GM12865 (cell line): Measurements from ENCODE around the gene DYNC1I1.
A peak's percentile ranks its signal among the peaks of the same experiment; 100 is the strongest.

Source experiments
- DNase-seq: peaks from one replicate; pipeline ENCODE4 v3.0.0; 2010; ENCODE audit warnings: low read depth
- H3K4me3 ChIP-seq: 2 replicates; pipeline ENCODE4 v1.5.1; 2011; ENCODE audit warnings: mild to moderate bottlenecking, low read depth, low read length, control low read depth
- CTCF ChIP-seq: IDR thresholded peaks from 2 replicates; pipeline ENCODE4 v1.5.1; 2011; ENCODE audit warnings: low read length, control low read depth, low read depth, inconsistent platforms; ENCODE audit not compliant: insufficient read depth; ENCODE audit errors: missing control alignments

Gene DYNC1I1

GRCh38 chr7:96067321-96067720, 295.0 kb downstream of the DYNC1I1 start:
- no peak for DNase-seq
- TF ChIP-seq CTCF: no peak
- no peak overlapping the region for H3K4me3 ChIP-seq

- H3K4me3 ChIP-seq: no peak overlapping the region
- no peak for TF ChIP-seq CTCF
- DNase-seq: no peak
Measured at GRCh38 chr7:96069401-96069800, 297.0 kb downstream of the DYNC1I1 start.

- DNase-seq: no peak
- TF ChIP-seq CTCF: no peak
- H3K4me3 ChIP-seq: no peak overlapping the region
Measured at GRCh38 chr7:96074871-96075270, 302.5 kb downstream of the DYNC1I1 start.

- TF ChIP-seq CTCF: peak; percentile 78
- H3K4me3 ChIP-seq: peak overlapping the region; percentile 2; the same call in 1 of the 2 replicates
- peak; percentile 52 for DNase-seq
Measured at GRCh38 chr7:96075510-96076349, 303.4 kb downstream of the DYNC1I1 start.

- no peak for DNase-seq
- no peak for TF ChIP-seq CTCF
- no peak overlapping the region for H3K4me3 ChIP-seq
Measured at GRCh38 chr7:96076350-96076707, 304.0 kb downstream of the DYNC1I1 start.

- TF ChIP-seq CTCF: no peak
- no peak for DNase-seq
- no peak overlapping the region for H3K4me3 ChIP-seq
Measured at GRCh38 chr7:96080027-96080426, 307.7 kb downstream of the DYNC1I1 start.
